ENCODE results near the gene C1orf159. TPM values are rescaled to one million over a fixed set of nuclear protein-coding genes. Genes with fewer than 3 reads are reported as not detected.

C1orf159 gene
- total and polyA plus RNA-seq, 10 of the 15 experiments (the other 5 are each of a cell fraction or from before 2014, with no cell fraction given), result 0.11 to 23.4 (median 8.0) TPM

- TF ChIP-seq ZNF687 (IDR thresholded peaks at IDR 0.05) (peak; percentile 19; the same call in 1 of the 2 replicates), SPI1 (IDR thresholded peaks at IDR 0.05; ENCODE audit: borderline replicate concordance, insufficient read depth, low read depth, low read length) (no peak; the same call in 1 of the 2 replicates), ZBTB4 (CRISPR knock-in tag; IDR thresholded peaks at IDR 0.05) (no peak), EGR1 (IDR thresholded peaks at IDR 0.05; ENCODE audit: borderline replicate concordance in 1 of 2, low read depth in 2 of 2, low read length in 2 of 2) (peak; percentile 27 to 83; a peak in 2 of 3 replicates), RELB (IDR thresholded peaks at IDR 0.05; ENCODE audit: low read depth) (peak; percentile 96)
Measured at GRCh38 chr1:1063945-1064831, 51.7 kb downstream of the C1orf159 start (continued).

All from GM12878 (cell line).